Loucy (cell line): ENCODE measurements around the gene NOL6.

Experiments used
- EZH2phosphoT487 ChIP-seq: fragments of 200-600 bp; IDR thresholded peaks from 2 replicates; pipeline ENCODE4 v1.6.1; 2018; ENCODE audit warnings: antibody characterized with exemption, mild to moderate bottlenecking, moderate library complexity, borderline replicate concordance
- TF ChIP-seq, protein P1 (sequence below): fragments of 200-600 bp; sonication (generic); conservative IDR thresholded peaks from 2 replicates; pipeline ENCODE4 v1.5.1; 2014; ENCODE audit warnings: mild to moderate bottlenecking, antibody characterized with exemption, low read length

DNA sequence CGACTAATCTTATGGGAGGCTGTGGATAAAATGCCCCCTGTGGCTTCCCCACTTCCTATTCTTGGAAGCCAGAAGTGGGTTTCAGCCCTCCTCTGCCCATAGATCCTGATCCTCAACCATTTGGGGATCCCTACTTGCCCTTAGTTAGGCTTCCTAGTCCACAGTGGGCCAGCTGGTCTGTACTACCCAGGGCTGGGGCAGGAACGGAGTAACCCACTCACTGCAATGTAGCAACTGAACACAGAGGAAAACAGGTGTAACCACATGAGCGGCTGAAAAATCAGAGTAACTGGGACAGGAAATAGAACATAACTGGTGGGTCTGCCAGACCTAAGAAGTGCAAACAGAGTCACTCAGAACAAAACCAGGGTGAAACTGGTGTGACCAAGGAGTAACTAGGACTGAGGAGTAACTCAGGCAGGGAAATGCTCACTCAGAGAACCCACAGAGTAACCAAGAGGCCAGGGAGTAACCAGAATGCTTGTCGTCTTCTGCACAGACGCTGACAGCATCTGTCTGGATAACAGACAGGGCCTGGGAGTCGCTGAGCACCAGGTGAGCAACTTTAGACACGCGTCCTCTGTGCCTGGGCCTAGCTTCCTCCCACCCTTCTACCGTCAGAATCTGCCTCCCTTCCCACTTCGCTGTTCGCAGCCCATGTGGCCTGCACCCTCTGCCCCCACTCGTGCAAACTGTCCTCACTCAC is 27.3 kb downstream of the NOL6 start:
- TF ChIP-seq, protein P1, sequence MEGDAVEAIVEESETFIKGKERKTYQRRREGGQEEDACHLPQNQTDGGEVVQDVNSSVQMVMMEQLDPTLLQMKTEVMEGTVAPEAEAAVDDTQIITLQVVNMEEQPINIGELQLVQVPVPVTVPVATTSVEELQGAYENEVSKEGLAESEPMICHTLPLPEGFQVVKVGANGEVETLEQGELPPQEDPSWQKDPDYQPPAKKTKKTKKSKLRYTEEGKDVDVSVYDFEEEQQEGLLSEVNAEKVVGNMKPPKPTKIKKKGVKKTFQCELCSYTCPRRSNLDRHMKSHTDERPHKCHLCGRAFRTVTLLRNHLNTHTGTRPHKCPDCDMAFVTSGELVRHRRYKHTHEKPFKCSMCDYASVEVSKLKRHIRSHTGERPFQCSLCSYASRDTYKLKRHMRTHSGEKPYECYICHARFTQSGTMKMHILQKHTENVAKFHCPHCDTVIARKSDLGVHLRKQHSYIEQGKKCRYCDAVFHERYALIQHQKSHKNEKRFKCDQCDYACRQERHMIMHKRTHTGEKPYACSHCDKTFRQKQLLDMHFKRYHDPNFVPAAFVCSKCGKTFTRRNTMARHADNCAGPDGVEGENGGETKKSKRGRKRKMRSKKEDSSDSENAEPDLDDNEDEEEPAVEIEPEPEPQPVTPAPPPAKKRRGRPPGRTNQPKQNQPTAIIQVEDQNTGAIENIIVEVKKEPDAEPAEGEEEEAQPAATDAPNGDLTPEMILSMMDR = no peak
- no peak for TF ChIP-seq EZH2phosphoT487
